Adipocyte (in vitro differentiated cells): ENCODE results near the gene AGK.

ENCODE experiments used
- DNase-seq: peaks from one replicate; pipeline ENCODE4 v3.0.0-alpha.2; 2015; ENCODE audit warnings: low read depth
- H3K27me3 ChIP-seq: replicated peaks from 2 replicates; pipeline ENCODE4 v1.7.0; 2013; ENCODE audit warnings: mild to moderate bottlenecking, low read length, moderate library complexity; ENCODE audit not compliant: control insufficient read depth, insufficient read depth
- H3K36me3 ChIP-seq: 2 replicates; pipeline ENCODE4 v1.7.0; 2013; ENCODE audit warnings: low read length, mild to moderate bottlenecking, moderate library complexity; ENCODE audit not compliant: control insufficient read depth, insufficient read depth, severe bottlenecking
- H3K4me1 ChIP-seq: 2 replicates; pipeline ENCODE4 v1.7.0; 2013; ENCODE audit warnings: mild to moderate bottlenecking, low read length, moderate library complexity; ENCODE audit not compliant: control insufficient read depth, insufficient read depth
- H3K4me3 ChIP-seq: 2 replicates; pipeline ENCODE4 v1.7.0; 2013; ENCODE audit warnings: mild to moderate bottlenecking, low read length, moderate library complexity
- H3K9ac ChIP-seq: 2 replicates; pipeline ENCODE4 v1.7.0; 2013; ENCODE audit warnings: mild to moderate bottlenecking, low read length, moderate library complexity
- H3K9me3 ChIP-seq: 2 replicates; pipeline ENCODE4 v1.7.0; 2013; ENCODE audit warnings: mild to moderate bottlenecking, low read length, moderate library complexity; ENCODE audit not compliant: control insufficient read depth

The AGK gene

GRCh38 chr7:141649865-141650634 lies 98.8 kb downstream of the AGK start:
- Histone ChIP-seq H3K9me3 (no peaks in the 10 kb centered on the region), H3K9ac (no peak overlapping the region), H3K36me3 (peaks cover 21% of the 10 kb centered on the region), H3K27me3 (no peaks in the 10 kb centered on the region), H3K4me3 (no peak overlapping the region), H3K4me1 (peaks cover 9% of the 10 kb centered on the region)
- DNase-seq, result peak; percentile 95

GRCh38 chr7:141651417-141651816 lies 100.2 kb downstream of the AGK start:
- peaks cover 9% of the 10 kb centered on the region for H3K4me1 ChIP-seq
- peaks cover 21% of the 10 kb centered on the region for H3K36me3 ChIP-seq
- no peak overlapping the region for H3K9ac ChIP-seq
- no peaks in the 10 kb centered on the region for H3K9me3 ChIP-seq
- H3K27me3 ChIP-seq, result no peaks in the 10 kb centered on the region
- H3K4me3 ChIP-seq, result no peak overlapping the region
- DNase-seq, result no peak

- H3K4me1 ChIP-seq, result peaks cover 3% of the 10 kb centered on the region
- H3K9ac ChIP-seq, result no peak overlapping the region
- no peak for DNase-seq
- H3K36me3 ChIP-seq, result peaks cover 21% of the 10 kb centered on the region
- no peaks in the 10 kb centered on the region for H3K9me3 ChIP-seq
- no peaks in the 10 kb centered on the region for H3K27me3 ChIP-seq
- no peak overlapping the region for H3K4me3 ChIP-seq
These were observed 101.5 kb downstream of the AGK start for GRCh38 chr7:141652691-141653090.

- DNase-seq, result peak; percentile 74
- H3K9ac ChIP-seq, result no peak overlapping the region
- peaks cover 3% of the 10 kb centered on the region for H3K4me1 ChIP-seq
- H3K9me3 ChIP-seq, result no peaks in the 10 kb centered on the region
- H3K36me3 ChIP-seq, result peaks cover 21% of the 10 kb centered on the region
- no peak overlapping the region for H3K4me3 ChIP-seq
- H3K27me3 ChIP-seq, result no peaks in the 10 kb centered on the region
These were observed 103.3 kb downstream of the AGK start for GRCh38 chr7:141654551-141654950.

- no peaks in the 10 kb centered on the region for H3K27me3 ChIP-seq
- H3K36me3 ChIP-seq, result peaks cover 24% of the 10 kb centered on the region
- no peak overlapping the region for H3K9ac ChIP-seq
- H3K4me3 ChIP-seq, result no peak overlapping the region
- peaks cover 3% of the 10 kb centered on the region for H3K4me1 ChIP-seq
- no peaks in the 10 kb centered on the region for H3K9me3 ChIP-seq
- DNase-seq, result no peak
These were observed 108.3 kb downstream of the AGK start for GRCh38 chr7:141659501-141659900.

GRCh38 chr7:141660259-141660658 lies 109.0 kb downstream of the AGK start:
- Histone ChIP-seq H3K9ac (no peak overlapping the region), H3K27me3 (no peaks in the 10 kb centered on the region), H3K9me3 (no peaks in the 10 kb centered on the region), H3K4me1 (peaks cover 3% of the 10 kb centered on the region), H3K36me3 (peaks cover 31% of the 10 kb centered on the region), H3K4me3 (no peak overlapping the region)
- no peak for DNase-seq

GRCh38 chr7:141663081-141663849 lies 112.1 kb downstream of the AGK start:
- Histone ChIP-seq H3K36me3 (peaks cover 31% of the 10 kb centered on the region), H3K9me3 (no peaks in the 10 kb centered on the region), H3K4me3 (no peak overlapping the region), H3K27me3 (no peaks in the 10 kb centered on the region), H3K9ac (no peak overlapping the region), H3K4me1 (peaks cover 3% of the 10 kb centered on the region)
- no peak for DNase-seq

GRCh38 chr7:141664450-141664849 lies 113.2 kb downstream of the AGK start:
- H3K27me3 ChIP-seq, result no peaks in the 10 kb centered on the region
- H3K4me3 ChIP-seq, result no peak overlapping the region
- H3K9me3 ChIP-seq, result no peaks in the 10 kb centered on the region
- no peak overlapping the region for H3K9ac ChIP-seq
- peaks cover 3% of the 10 kb centered on the region for H3K4me1 ChIP-seq
- no peak for DNase-seq
- peaks cover 28% of the 10 kb centered on the region for H3K36me3 ChIP-seq

GRCh38 chr7:141665208-141666035 lies 114.2 kb downstream of the AGK start:
- H3K4me3 ChIP-seq, result no peak overlapping the region
- no peaks in the 10 kb centered on the region for H3K27me3 ChIP-seq
- peaks cover 26% of the 10 kb centered on the region for H3K36me3 ChIP-seq
- peaks cover 3% of the 10 kb centered on the region for H3K4me1 ChIP-seq
- no peaks in the 10 kb centered on the region for H3K9me3 ChIP-seq
- no peak for DNase-seq
- no peak overlapping the region for H3K9ac ChIP-seq

GRCh38 chr7:141666071-141666470 lies 114.9 kb downstream of the AGK start:
- H3K9me3 ChIP-seq, result no peaks in the 10 kb centered on the region
- no peak overlapping the region for H3K4me3 ChIP-seq
- peaks cover 3% of the 10 kb centered on the region for H3K4me1 ChIP-seq
- DNase-seq, result no peak
- H3K9ac ChIP-seq, result no peak overlapping the region
- peaks cover 24% of the 10 kb centered on the region for H3K36me3 ChIP-seq
- no peaks in the 10 kb centered on the region for H3K27me3 ChIP-seq

- Histone ChIP-seq H3K36me3 (peaks cover 15% of the 10 kb centered on the region), H3K4me1 (peaks cover 9% of the 10 kb centered on the region), H3K9ac (no peak overlapping the region), H3K27me3 (no peaks in the 10 kb centered on the region), H3K9me3 (no peaks in the 10 kb centered on the region), H3K4me3 (no peak overlapping the region)
- no peak for DNase-seq
These were observed 117.6 kb downstream of the AGK start for GRCh38 chr7:141668853-141669252.
